ENCODE data around the gene EIF1. TPM values are rescaled to one million over a fixed set of nuclear protein-coding genes. Genes with fewer than 3 reads are reported as not detected.
A peak's percentile ranks its signal among the peaks of the same experiment; 100 is the strongest.

The EIF1 gene
- total and polyA plus RNA-seq, 2 of the 8 experiments (the other 6 are each of a cell fraction or from before 2014, with no cell fraction given): 175 to 539 TPM

DNA sequence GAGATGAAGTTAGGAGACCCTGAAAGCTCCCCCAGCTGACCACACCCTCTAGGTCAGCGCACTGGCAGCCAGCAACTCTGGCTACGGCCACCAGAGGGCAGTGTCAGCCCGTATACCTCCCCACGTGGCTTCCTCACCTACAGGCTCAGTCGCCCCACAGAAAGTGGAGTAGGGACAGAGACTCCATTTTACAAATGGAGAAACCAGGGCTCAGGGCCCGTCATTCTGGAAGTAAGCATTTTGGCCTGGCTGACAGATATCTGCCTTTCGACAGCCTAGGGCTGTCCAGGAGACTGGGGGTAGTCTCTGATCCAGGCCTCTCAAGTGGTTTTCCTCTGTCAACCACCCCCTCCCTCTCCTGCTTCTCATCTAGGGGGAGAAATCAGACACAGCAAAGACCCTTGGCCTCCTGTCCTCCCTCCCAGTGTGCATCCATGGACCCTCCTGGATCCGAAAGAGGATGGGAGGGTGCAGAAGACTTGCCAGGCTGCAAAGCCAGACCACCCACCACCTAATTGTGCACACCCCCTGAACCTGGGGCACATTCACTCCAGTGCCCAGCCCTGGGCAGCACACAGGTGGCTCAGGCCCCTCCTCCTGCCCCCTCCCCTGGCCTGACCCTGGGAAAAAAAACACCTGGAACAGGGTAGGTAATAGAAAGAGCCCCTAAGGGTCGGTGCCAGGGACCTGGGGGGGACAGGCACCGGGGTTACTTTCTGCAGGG is 49.6 kb downstream of the EIF1 start (continued):
- TF ChIP-seq, protein P1, sequence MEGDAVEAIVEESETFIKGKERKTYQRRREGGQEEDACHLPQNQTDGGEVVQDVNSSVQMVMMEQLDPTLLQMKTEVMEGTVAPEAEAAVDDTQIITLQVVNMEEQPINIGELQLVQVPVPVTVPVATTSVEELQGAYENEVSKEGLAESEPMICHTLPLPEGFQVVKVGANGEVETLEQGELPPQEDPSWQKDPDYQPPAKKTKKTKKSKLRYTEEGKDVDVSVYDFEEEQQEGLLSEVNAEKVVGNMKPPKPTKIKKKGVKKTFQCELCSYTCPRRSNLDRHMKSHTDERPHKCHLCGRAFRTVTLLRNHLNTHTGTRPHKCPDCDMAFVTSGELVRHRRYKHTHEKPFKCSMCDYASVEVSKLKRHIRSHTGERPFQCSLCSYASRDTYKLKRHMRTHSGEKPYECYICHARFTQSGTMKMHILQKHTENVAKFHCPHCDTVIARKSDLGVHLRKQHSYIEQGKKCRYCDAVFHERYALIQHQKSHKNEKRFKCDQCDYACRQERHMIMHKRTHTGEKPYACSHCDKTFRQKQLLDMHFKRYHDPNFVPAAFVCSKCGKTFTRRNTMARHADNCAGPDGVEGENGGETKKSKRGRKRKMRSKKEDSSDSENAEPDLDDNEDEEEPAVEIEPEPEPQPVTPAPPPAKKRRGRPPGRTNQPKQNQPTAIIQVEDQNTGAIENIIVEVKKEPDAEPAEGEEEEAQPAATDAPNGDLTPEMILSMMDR (IDR thresholded peaks at IDR 0.05; ENCODE audit: control extremely low read depth in 1 of 3, insufficient read depth in 1 of 3, low read depth in 1 of 3, low read length in 3 of 3): peak; percentile 97 to 99 (median 98)
- TF ChIP-seq SAP30 (IDR thresholded peaks at IDR 0.05; ENCODE audit: insufficient read depth, insufficient replicate concordance, low read length) (no peak), TAF7 (optimal IDR thresholded peaks at IDR 0.05; ENCODE audit: borderline replicate concordance, low read depth, low read length) (no peak), GABPA (IDR thresholded peaks at IDR 0.05; ENCODE audit: borderline replicate concordance, insufficient read depth, low read length) (no peak; the same call in 1 of the 2 replicates), HDAC2 (IDR thresholded peaks at IDR 0.05; ENCODE audit: borderline replicate concordance in 1 of 2, low read depth in 2 of 2, low read length in 2 of 2) (no peak), SP2 (IDR thresholded peaks at IDR 0.05; ENCODE audit: low read length) (no peak), CEBPB (IDR thresholded peaks at IDR 0.05; ENCODE audit: low read depth, low read length) (no peak), CBX8 (IDR thresholded peaks at IDR 0.05; ENCODE audit: borderline replicate concordance, low read depth, low read length) (no peak), TEAD4 (IDR thresholded peaks at IDR 0.05; ENCODE audit: low read depth, low read length) (no peak), POLR2A (IDR thresholded peaks at IDR 0.05; ENCODE audit: control extremely low read depth in 1 of 2, low read depth in 2 of 2, low read length in 2 of 2) (0 out of 3 replicates have a peak, but pooled peaks of 1 of the 2 experiments have one; percentile 19), KDM5A (IDR thresholded peaks at IDR 0.05; ENCODE audit: low read length) (no peak), EGR1 (IDR thresholded peaks at IDR 0.05; ENCODE audit: borderline replicate concordance, low read depth, low read length) (no peak), RBBP5 (IDR thresholded peaks at IDR 0.05; ENCODE audit: borderline replicate concordance, low read depth, low read length) (no peak), RFX5 (IDR thresholded peaks at IDR 0.05; ENCODE audit: borderline replicate concordance, low read depth, low read length) (no peak), SIRT6 (IDR thresholded peaks at IDR 0.05; ENCODE audit: low read length) (no peak), TBP (IDR thresholded peaks at IDR 0.05; ENCODE audit: low read depth, low read length) (no peak)
- TF ChIP-seq, protein P2, sequence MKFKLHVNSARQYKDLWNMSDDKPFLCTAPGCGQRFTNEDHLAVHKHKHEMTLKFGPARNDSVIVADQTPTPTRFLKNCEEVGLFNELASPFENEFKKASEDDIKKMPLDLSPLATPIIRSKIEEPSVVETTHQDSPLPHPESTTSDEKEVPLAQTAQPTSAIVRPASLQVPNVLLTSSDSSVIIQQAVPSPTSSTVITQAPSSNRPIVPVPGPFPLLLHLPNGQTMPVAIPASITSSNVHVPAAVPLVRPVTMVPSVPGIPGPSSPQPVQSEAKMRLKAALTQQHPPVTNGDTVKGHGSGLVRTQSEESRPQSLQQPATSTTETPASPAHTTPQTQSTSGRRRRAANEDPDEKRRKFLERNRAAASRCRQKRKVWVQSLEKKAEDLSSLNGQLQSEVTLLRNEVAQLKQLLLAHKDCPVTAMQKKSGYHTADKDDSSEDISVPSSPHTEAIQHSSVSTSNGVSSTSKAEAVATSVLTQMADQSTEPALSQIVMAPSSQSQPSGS (IDR thresholded peaks at IDR 0.05; ENCODE audit: low read length): no peak; the same call in 1 of the 2 replicates
- TF ChIP-seq, protein P3, sequence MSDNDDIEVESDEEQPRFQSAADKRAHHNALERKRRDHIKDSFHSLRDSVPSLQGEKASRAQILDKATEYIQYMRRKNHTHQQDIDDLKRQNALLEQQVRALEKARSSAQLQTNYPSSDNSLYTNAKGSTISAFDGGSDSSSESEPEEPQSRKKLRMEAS (IDR thresholded peaks at IDR 0.05): peak; percentile 99
